HL-60/S4 (cell line): Measurements from ENCODE around the gene DRC7.
"Not testable (repeated sequence)": the region's sequence is repeated elsewhere in the genome, so short reads cannot be mapped to it uniquely, and the experiment has no call there.

Experiments
- in situ Hi-C: fragments of 300-500 bp; cut with MboI; formaldehyde crosslinking; loops from 2 replicates; pipeline ENCODE4 v1.14.3; 2022; ENCODE audit warnings: low sequenced_read_pairs

DRC7 gene

GRCh38 chr16:57730771-57731730, 36.4 kb downstream of the DRC7 start:
- in situ Hi-C loops = no loop called here

- in situ Hi-C loops = no loop called here
Observed at GRCh38 chr16:57732037-57732436, 37.4 kb downstream of the DRC7 start.

DNA sequence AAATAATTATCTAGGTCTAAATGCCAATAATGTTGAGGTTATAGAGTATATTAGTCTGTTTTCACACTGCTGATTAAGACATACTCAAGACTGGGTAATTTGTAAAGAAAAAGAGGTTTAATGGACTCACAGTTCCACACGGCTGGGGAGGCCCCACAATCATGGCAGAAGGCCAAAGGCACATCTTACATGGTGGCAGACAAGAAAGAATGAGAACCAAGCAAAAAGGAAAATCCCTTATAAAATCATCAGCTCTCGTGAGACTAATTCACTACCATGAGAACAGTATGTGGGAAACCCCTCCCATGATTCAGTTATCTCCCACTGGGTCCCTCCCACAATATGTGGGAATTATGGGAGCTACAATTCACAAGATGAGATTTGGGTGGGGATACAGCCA, 38.1 kb downstream of the DRC7 start:
- in situ Hi-C loops = no loop called here

DNA sequence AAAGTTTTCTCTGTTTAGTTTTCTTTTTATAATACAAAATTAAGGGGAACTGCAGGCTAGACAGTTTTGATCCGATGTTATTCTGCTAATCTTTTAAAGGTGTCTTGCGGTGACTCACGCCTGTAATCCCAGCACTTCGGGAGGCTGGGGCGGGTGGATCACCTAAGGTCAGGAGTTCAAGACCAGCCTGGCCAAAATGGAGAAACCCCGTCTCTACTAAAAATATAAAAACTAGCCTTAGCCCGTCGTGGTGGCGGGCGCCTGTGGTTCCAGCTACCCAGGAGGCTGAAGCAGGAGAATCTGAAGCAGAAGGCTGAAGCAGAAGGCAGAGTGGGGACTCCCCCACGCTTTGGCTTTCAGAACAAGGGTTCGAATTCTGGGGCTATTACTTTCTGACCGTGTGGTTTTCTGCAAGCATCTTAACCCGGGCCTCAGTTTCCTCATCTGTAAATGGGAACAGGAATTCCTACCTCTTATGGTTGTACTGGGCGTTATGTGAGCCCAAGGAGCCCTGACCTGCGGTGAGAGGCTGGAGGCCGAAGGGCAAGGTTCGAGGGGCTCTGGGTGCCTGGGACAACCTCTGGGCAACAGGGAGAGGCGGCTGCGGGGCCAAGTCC, 39.8 kb downstream of the DRC7 start:
- in situ Hi-C loops = no loop called here

- in situ Hi-C loops = no loop called here
Observed at GRCh38 chr16:57734925-57735754, 40.5 kb downstream of the DRC7 start.

- in situ Hi-C loops = no loop called here
Observed at GRCh38 chr16:57735755-57736418, 41.3 kb downstream of the DRC7 start, which contains the start of gene KATNB1. Gene KATNB1, plus strand, starts transcription at chr16:57735770. Its CDS starts 1,474 bp downstream, at chr16:57737244.

- in situ Hi-C loops = no loop called here
Observed at GRCh38 chr16:57736419-57737351, 42.1 kb downstream of the DRC7 start.

DNA sequence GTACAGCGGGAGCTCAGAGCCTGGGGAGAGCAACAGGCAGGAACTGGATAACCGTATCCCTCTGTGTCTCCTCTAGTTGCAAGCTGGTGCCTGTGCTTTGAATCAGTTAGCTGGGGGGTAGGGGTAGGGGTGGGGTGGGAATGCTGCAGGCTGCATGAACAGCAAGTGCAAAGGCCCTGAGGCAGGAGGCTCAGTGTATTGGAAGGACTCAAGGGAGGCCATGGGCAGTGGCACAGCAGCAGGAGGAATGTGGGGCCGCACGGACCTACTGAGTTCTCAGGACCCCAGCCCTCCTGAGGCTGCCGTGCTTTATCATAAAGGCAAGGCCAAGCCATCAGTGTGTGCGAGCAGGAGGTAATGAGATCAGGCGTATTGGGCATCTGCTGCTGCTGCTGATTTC, 44.2 kb downstream of the DRC7 start:
- in situ Hi-C loops = no loop called here

GRCh38 chr16:57739756-57740422, 45.3 kb downstream of the DRC7 start:
- in situ Hi-C loops = no loop called here

GRCh38 chr16:57740423-57741071, 45.9 kb downstream of the DRC7 start:
- in situ Hi-C loops = no loop called here

DNA sequence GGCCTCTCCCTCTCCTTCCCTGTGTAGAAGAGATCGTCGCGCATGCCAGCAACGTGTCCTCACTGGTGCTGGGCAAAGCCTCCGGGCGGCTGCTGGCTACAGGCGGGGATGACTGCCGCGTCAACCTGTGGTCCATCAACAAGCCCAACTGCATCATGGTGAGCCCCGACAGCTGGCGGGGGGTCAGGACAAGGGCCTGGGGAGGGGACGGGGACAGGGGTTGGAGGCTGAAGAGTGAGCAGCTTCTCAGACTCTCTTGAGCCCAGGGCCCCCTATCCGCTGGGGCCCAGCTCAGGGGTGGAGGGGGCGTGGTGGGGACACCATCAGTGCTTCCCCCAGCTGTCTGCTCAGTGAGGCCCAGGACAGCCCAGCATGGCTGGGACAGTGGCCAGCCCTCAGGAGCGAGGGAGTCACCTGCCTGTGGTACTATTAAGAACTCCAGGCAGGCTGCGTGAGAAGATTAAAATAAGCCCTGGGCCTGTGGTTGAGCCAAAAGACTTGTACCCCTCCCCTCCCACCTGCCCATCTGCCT, 47.1 kb downstream of the DRC7 start:
- in situ Hi-C loops = no loop called here

DNA sequence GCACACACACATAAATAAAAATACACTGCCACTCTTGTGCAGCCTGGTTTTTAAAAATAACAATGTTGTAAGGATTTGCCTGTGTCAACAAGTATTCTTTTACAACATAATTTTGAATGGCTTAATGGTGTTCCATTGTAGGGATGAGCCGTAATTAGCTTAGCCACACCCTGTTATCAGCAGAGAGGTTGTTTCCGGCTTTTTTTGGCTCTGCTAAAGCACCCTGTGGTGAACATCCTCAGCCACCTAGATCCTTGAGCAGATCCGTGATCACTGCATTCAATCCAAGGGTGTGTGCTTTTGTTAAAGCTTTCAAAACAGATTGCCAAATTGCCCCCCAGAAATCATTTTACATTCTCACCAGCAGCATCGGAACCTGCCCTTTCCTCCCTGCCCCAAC, 47.9 kb downstream of the DRC7 start:
- in situ Hi-C loops = no loop called here

- in situ Hi-C loops = no loop called here
Observed at GRCh38 chr16:57743458-57743857, 48.9 kb downstream of the DRC7 start.

DNA sequence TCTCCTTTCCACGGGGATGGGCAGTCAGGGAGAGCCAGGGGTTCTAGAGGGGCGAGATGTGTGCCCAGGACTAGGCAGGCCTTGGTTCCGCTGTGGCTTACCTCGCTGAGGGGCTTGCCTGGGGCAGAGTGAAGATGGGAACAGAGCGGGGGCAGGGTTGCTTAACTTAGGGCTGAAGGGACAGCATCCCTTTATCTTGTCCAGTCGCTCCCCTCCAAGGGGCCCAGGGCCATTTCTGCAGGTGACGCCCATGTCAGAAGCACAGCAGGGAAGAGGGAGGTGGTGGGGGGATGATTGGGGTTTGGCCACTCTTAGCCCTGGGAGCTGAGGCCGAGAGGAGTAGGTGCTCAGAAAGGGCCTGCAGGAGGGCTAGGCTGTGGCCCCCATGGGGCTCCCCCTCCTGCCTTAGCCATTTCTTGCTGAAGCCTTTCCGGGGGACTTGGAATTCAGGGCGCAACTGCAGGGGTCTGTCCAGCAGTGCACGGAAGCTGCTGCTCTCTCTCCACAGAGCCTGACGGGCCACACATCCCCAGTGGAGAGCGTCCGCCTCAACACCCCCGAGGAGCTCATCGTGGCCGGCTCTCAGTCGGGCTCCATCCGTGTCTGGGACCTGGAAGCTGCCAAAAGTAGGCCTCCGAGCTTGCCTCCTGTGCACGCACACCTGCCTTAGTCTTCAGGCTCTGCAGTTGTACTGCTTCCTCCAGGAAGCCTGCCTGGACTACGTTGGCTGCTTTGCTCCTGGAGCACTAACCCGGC, 49.5 kb downstream of the DRC7 start:
- in situ Hi-C loops = no loop called here

DNA sequence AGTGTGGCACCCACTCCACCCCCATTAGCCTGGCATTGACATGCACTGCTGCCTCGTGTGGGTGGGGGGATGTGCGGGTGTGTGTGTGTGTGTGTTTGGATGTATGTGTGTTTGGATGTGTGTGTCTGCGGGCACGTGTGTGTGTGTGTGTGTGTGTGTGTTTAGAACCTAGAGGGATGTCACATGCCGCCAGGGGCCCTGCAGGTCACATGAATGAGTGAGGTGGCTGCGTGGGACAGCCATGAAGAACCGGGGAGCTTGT, 50.0 kb downstream of the DRC7 start:
- in situ Hi-C loops = no loop called here

GRCh38 chr16:57745768-57746167, 51.2 kb downstream of the DRC7 start:
- in situ Hi-C loops = no loop called here

DNA sequence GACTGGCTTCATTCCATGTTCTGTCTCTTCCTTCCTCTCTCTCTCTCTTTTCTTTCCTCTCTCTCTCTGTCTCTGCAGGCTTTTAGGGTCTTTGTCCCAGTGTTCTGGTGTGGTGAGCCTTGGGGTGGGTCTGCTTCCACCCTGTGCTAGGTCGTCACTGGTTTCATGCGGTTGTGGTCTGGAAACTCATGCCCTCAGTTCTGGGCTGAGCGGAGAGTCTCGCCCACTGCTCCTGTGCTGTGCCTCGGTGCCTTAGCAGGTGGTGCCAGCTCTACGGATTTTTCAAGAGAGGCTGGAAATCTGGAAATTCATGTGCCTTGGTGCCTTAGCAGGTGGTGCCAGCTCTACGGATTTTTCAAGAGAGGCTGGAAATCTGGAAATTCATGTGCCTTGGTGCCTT, 51.7 kb downstream of the DRC7 start:
- in situ Hi-C loops = not testable (repeated sequence)

DNA sequence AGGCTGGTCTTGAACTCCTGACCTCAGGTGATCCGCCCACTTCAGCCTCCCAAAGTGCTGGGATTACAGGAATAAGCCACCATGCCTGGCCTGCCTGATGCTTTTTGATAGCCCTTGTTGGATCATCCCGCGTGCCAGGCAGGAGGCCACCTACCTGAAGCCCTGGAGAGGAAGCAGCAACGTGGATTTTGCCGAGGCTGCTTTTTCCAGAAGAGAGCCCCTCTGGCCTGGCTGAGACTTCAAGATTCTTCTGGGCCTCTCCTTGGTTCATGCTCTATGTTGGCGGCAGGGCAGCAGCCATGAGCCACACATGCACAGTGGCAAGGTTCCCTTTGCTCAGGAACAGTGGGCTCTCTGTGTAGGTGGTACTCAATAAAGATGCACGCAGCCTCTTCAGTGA, 52.5 kb downstream of the DRC7 start:
- in situ Hi-C loops = no loop called here
